ENCODE measurements around the gene LGR4.

Gene LGR4

DNA sequence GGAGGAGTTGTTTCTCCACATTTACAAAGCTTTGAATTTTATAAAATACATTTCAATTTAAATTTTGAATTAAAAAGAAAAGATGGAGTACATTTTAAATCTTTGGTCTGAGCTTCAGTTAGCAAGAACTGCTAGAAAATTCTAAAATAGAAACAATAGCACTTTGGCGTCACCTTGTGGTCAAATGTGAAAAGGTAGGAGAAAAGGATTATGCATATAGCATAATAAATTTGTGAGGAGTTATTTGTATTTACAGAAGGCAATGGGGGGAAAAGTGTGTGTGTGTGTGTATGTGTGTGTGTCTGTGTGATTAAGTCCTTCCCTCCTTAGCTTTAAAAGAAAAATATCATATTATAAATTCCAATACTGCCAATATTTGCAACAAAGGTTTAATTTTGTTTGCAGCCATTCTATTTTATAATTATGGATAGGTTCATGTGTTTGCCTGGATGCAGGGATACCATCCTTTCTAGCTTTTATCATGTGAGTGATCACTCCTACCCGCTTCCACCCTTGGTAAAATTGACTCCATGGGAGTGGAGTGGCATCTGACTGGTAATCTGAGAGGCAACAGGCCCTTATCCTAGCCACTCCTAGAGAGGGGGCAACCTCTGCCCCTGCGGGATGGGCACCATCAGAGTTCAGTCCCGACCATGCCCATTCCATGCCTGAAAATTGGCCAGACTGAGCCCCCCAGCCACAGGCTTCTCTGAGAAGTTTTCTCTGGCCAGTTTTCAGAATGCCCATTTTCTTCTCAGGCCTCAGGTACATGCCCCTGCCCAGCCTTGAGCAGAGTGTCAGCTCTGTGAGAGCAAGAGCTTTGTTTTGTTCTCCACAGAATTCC is 13.6 kb upstream of the LGR4 start:
- no peak for FAIRE-seq

GRCh38 chr11:27482793-27483192 is 10.2 kb upstream of the LGR4 start:
- no peak for FAIRE-seq

DNA sequence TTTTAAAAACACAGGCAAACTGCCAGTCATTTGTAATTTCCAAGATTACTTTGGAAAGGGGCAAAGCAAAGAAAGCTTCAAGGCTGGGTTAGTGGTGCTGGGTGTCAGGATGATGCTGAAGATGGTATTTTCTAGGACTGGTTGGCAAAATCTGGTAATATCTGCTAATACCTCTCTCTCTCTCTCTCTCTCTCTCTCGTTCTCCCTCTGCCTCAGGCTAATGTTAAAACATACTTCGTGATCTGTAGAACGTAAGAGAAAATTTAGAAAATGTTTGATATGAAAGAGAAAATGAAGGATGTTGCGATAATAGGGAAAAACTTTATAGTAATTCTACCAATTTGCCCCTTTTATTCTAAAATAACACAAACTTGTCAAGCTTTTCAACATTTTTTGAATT is 9.4 kb upstream of the LGR4 start:
- FAIRE-seq = no peak

DNA sequence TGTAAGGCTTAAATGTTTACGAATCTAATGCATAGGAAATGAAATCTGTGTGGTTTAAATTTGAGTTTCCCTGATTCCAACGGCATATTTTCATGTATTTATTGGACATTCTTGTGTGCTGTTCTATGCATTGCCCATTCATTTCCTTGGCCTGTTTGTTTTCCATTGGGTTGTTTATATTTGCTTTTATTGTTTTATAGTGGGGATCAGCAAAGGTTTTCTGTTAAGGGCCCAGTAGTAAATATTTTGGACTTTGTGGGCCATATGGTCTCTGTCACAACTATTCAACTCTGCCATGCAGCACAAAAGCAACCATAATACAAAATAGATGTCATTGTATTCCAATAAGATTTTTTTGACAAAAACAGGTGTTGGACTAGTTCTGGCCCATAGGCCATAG is 5.2 kb upstream of the LGR4 start:
- FAIRE-seq = no peak

DNA sequence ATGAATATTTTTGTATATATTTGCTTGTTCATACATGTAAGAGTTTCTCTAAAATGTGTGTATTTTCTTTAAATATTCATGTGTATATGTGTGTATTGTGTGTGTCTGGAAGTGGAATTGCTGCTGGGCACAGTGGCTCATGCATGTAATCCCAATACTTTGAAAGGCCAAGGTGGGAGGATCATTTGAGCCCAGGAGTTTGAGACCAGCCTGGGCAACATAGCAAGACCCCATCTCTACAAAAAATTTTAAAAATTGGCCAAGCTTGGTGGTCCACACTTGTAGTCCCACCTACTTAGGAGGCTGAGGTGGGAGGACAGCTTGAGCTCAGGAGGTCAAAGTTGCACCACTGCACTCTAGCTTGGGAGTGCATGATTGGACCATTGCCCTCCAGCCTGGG is 4.7 kb upstream of the LGR4 start:
- no peak for FAIRE-seq

- no peak for FAIRE-seq
Measured at GRCh38 chr11:27475622-27476021, 3.0 kb upstream of the LGR4 start.

- no peak for FAIRE-seq
Measured at GRCh38 chr11:27473017-27473406, 422 bp upstream of the LGR4 start.

- no peak for FAIRE-seq
Measured at GRCh38 chr11:27471589-27472397, 797 bp downstream of the LGR4 start.

DNA sequence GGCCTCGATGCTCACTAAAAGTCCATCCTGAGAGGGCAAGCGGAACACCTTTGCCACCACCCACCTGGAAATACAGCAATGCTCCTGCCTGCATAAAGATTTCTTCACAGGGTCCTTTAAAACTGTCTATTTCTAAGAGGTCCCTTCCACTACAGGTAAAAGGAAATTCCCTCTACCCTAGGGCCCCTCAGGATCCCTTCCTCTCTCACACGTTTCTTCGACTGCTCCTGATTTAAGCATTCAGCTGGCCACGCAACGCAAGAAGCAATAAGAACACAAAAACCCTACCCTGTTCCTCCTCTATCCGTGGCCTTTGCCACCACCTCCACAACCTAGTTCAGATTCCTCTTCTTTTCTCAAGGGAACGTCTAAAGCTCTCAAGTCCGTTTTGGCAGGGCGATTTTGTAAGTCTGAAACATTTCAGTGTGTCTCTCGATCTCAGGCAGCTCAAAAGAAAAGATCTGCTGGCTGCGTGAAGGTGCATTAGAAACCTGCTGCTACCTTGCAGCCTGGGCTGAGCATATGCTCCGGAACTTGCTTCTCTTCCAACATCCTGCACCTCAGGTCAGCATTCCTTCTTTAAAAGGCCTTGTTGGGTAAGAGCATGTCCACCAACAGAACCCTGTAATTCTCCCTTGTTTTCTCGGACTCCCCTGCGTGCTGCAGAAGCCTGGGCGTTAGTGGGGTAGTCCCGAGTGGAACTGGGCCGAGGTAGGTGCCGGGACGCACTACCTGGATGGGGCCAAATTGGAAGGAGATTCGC is 1.6 kb downstream of the LGR4 start:
- no peak for FAIRE-seq

DNA sequence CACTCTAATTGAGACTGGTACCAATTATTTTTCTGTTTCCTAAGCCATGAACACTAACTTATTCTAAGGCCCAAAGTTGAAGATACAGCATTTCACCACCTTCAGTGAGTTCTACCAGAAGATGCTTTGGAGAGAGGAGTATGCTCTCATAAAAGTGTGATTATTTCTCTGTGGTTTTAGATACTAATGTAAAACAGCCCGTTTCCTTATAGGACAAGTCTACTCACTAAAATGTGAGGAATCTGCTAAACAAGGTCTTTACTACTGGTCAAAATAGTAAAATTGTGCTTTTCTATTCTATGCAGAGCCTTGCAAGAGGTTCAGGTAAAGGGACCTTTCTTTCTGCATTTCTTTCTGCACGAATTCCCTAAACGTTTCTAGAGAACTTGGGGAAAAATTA is 2.4 kb downstream of the LGR4 start:
- FAIRE-seq = no peak

DNA sequence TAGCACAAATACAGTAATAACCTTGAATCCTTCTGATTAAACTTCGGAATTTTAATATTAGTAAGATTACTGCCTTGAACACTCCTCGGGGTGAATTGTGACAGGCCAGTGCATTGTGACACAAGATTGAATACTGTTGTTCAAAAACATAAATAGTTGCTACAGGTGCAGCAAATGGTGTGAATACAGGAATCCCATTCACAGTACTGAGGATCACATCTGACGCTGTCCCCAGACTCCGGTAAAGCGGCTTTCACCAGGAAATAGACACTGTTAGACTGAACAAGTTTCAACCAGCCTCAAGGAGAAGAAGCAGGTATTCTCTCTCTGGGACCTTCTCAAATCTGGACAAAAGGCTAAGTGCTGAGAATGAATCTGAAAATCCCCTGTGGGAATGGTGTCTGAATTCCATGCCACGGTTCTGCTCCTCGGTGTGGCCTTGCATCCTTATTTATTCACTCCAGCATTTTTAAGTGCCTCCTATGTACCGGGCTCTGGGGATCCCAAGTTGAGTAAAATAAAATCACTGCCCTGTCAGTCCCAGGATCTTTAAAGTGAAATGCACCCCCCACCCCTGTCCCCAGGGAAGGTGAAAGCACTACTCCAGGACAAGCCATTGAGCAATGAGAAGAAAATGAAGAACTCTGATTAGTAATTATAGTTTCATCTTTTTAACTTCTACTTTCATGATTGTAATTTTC is 3.4 kb downstream of the LGR4 start:
- no peak for FAIRE-seq

- no peak for FAIRE-seq
Measured at GRCh38 chr11:27468209-27468994, 4.2 kb downstream of the LGR4 start.

- FAIRE-seq = no peak
Measured at GRCh38 chr11:27467181-27467913, 5.2 kb downstream of the LGR4 start.

DNA sequence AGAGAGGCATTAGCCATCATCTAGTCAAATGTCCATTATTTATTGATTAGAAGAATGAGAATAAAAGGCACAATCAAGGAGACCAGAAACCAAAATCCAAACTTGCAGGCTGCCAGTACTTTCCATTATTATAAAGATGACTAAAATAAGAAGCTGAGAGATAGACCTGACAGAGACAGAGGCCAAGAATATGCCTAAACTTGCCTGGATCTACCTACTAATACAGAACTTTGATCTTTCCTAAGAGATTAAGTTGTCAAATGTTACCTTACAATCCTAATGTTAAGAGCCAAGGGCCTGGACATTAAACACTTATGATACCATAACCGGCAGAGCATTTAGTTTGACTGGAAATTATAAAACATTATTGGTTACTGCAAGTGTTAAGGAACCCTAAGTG is 6.2 kb downstream of the LGR4 start:
- no peak for FAIRE-seq

- no peak for FAIRE-seq
Measured at GRCh38 chr11:27465629-27466028, 7.0 kb downstream of the LGR4 start.

GRCh38 chr11:27464909-27465308 is 7.7 kb downstream of the LGR4 start:
- no peak for FAIRE-seq

DNA sequence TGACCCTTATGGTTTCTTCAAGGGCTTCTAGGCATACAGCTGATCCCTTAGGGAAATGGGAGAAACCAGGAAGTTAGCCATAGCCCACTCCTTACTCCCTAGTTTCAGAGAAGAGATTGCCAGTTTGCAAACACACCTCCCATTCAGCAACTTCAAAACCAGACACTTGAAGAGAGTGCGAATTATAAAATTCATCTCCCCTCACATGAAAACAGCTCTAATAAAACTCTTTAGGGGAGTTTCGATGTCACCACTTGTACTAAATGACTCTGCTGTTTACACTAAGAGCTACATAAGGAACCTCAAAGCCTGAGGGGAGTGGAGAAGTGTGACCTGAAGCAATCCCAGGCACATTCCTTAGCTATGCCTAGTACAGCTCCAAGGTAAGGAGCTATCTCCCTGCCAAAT is 8.3 kb downstream of the LGR4 start:
- no peak for FAIRE-seq

- no peak for FAIRE-seq
Measured at GRCh38 chr11:27462543-27462942, 10.0 kb downstream of the LGR4 start.

GRCh38 chr11:27460158-27460978 is 12.2 kb downstream of the LGR4 start:
- no peak for FAIRE-seq

- no peak for FAIRE-seq
Measured at GRCh38 chr11:27459191-27459590, 13.4 kb downstream of the LGR4 start.

Data from colon (tissue), 2 donors.